ENCODE data around the gene DCLRE1B.

DNA sequence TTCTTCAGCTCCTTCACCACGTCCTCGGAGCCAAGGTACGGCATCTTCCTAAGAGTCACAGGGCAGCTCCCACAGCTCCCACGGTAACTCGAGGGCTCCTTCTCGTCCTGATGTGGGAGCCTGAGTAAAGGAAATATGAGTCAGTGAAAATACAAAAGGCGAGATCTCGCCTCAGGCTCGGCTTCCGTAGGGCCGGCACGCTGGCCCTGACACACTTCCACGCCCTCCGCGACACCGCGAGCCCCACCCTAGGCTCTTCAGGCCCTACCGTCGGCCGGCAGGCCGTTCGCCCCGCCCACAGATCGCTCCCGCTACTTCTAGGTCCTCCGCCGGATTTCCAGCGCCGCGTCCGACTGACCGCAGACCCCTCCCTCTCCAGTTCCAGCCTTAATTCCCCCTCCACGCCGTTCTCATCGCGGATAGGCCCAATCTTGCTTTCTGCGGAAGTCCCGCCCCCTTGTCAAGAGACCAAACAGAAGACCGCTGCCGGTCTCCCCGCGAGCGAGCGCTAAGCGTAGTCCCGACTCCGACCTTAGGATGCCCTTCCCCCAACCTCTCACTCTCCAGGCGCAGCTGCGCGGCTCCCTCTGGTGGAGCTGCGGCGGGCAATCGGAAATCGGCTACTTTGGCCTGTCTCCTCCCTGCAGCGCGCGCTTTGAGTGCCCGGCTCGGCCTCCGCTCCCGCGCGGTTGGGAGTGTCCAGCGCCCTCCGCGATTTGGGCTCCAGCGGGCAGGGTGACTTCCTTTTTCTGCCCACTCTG lies at the start of gene DCLRE1B, which contains the start of gene AP4B1:
- TF ChIP-seq EZH2 (IDR thresholded peaks at IDR 0.05; ENCODE audit: borderline replicate concordance) = no peak
- peak; percentile 55 for TF ChIP-seq CTCF (IDR thresholded peaks at IDR 0.05; ENCODE audit: poor library complexity)
- TF ChIP-seq EZH2phosphoT487 (IDR thresholded peaks at IDR 0.05; ENCODE audit: low read depth, severe bottlenecking, unreplicated experiment) = no peak

Data from hepatocyte (in vitro differentiated cells).